ENCODE measurements around the gene XCR1. TPM values are rescaled to one million over a fixed set of nuclear protein-coding genes. Genes with fewer than 3 reads are reported as not detected.

XCR1 gene
- total and polyA plus RNA-seq, 2 experiments from 2014 or later = not detected

DNA sequence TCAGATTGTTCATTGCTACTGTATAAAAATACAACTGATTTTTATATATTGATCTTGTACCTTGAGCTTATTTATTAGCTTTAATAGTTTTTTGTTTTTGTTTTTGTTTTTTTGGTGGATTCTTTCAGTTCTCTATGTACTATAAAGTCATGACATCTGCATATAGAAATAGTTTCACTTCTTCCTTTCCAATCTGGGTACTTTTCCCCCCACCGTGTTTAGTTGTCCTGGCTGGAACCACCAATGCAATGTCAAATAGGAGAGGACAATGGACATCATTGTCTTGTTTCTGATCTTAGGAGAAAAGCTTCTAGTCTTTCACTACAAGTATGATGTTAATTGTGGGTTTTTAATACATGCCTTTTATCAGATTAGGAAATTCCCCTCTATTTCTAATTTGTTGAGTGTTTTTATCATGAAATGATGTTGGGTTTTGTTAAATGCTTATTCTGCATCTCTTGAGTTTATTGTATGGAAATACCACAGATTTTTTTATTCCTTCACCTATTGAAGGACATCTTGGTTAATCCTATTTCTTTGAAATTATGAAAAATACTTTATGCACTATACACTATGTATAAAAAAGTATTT, 2.8 kb upstream of the XCR1 start (continued):
- TF ChIP-seq, protein P1, sequence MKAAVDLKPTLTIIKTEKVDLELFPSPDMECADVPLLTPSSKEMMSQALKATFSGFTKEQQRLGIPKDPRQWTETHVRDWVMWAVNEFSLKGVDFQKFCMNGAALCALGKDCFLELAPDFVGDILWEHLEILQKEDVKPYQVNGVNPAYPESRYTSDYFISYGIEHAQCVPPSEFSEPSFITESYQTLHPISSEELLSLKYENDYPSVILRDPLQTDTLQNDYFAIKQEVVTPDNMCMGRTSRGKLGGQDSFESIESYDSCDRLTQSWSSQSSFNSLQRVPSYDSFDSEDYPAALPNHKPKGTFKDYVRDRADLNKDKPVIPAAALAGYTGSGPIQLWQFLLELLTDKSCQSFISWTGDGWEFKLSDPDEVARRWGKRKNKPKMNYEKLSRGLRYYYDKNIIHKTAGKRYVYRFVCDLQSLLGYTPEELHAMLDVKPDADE (IDR thresholded peaks at IDR 0.05) = no peak
- TF ChIP-seq POLR2AphosphoS5 (IDR thresholded peaks at IDR 0.05; ENCODE audit: low read depth) (no peak), NANOG (IDR thresholded peaks at IDR 0.05; ENCODE audit: borderline replicate concordance) (no peak)

DNA sequence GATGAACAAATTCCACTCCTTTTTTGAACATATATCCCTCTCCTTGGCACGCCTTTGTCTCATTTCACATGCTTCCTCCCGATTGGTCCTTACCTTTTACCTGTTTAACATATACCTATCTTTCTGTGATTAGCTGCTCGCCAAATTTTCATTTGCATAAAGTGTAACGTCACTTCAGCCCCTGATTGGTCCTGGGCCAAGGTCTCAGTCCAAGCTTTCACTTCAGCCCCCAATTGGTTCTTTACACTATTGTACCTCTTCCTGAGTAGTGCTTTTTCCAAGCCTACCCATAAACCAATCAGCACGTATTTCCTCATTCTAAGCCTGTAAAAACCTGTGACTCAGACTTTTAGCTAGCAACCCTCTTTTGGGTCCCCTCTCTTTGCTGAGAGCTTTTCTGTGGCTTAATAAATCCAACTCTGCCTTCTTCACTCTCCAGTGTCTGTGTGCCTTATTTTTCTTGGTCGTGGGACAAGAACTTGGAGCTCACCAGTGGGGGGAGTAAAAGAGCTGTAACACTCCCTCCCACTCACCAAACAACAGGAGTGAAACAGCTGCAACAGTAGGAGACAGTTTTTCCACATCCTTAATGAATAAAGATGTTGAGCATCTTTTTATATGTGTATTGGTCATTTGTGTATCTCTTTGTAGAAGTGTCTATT, 584 bp upstream of the XCR1 start:
- Histone ChIP-seq H3K27ac (ENCODE audit: low read depth) (no peak overlapping the region), H3K4me2 (no peak overlapping the region)
- TF ChIP-seq EZH2phosphoT487 (IDR thresholded peaks at IDR 0.05; ENCODE audit: unreplicated experiment) (no peak), ZNF331 (CRISPR knock-in tag; IDR thresholded peaks at IDR 0.05; ENCODE audit: low read depth) (no peak), NANOG (IDR thresholded peaks at IDR 0.05; ENCODE audit: borderline replicate concordance) (no peak), ZNF114 (CRISPR knock-in tag; IDR thresholded peaks at IDR 0.05) (no peak), CREB1 (CRISPR knock-in tag; IDR thresholded peaks at IDR 0.05; ENCODE audit: low read depth) (no peak), POLR2AphosphoS5 (IDR thresholded peaks at IDR 0.05; ENCODE audit: low read depth) (no peak), STAT1 (IDR thresholded peaks at IDR 0.05; ENCODE audit: unreplicated experiment) (no peak), EZH2 (IDR thresholded peaks at IDR 0.05; ENCODE audit: low read depth, unreplicated experiment) (no peak)
- TF ChIP-seq, protein P1 (IDR thresholded peaks at IDR 0.05) = no peak
- TF ChIP-seq, protein P2, sequence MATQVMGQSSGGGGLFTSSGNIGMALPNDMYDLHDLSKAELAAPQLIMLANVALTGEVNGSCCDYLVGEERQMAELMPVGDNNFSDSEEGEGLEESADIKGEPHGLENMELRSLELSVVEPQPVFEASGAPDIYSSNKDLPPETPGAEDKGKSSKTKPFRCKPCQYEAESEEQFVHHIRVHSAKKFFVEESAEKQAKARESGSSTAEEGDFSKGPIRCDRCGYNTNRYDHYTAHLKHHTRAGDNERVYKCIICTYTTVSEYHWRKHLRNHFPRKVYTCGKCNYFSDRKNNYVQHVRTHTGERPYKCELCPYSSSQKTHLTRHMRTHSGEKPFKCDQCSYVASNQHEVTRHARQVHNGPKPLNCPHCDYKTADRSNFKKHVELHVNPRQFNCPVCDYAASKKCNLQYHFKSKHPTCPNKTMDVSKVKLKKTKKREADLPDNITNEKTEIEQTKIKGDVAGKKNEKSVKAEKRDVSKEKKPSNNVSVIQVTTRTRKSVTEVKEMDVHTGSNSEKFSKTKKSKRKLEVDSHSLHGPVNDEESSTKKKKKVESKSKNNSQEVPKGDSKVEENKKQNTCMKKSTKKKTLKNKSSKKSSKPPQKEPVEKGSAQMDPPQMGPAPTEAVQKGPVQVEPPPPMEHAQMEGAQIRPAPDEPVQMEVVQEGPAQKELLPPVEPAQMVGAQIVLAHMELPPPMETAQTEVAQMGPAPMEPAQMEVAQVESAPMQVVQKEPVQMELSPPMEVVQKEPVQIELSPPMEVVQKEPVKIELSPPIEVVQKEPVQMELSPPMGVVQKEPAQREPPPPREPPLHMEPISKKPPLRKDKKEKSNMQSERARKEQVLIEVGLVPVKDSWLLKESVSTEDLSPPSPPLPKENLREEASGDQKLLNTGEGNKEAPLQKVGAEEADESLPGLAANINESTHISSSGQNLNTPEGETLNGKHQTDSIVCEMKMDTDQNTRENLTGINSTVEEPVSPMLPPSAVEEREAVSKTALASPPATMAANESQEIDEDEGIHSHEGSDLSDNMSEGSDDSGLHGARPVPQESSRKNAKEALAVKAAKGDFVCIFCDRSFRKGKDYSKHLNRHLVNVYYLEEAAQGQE (IDR thresholded peaks at IDR 0.05; ENCODE audit: unreplicated experiment) = no peak
- TF ChIP-seq, protein P3, sequence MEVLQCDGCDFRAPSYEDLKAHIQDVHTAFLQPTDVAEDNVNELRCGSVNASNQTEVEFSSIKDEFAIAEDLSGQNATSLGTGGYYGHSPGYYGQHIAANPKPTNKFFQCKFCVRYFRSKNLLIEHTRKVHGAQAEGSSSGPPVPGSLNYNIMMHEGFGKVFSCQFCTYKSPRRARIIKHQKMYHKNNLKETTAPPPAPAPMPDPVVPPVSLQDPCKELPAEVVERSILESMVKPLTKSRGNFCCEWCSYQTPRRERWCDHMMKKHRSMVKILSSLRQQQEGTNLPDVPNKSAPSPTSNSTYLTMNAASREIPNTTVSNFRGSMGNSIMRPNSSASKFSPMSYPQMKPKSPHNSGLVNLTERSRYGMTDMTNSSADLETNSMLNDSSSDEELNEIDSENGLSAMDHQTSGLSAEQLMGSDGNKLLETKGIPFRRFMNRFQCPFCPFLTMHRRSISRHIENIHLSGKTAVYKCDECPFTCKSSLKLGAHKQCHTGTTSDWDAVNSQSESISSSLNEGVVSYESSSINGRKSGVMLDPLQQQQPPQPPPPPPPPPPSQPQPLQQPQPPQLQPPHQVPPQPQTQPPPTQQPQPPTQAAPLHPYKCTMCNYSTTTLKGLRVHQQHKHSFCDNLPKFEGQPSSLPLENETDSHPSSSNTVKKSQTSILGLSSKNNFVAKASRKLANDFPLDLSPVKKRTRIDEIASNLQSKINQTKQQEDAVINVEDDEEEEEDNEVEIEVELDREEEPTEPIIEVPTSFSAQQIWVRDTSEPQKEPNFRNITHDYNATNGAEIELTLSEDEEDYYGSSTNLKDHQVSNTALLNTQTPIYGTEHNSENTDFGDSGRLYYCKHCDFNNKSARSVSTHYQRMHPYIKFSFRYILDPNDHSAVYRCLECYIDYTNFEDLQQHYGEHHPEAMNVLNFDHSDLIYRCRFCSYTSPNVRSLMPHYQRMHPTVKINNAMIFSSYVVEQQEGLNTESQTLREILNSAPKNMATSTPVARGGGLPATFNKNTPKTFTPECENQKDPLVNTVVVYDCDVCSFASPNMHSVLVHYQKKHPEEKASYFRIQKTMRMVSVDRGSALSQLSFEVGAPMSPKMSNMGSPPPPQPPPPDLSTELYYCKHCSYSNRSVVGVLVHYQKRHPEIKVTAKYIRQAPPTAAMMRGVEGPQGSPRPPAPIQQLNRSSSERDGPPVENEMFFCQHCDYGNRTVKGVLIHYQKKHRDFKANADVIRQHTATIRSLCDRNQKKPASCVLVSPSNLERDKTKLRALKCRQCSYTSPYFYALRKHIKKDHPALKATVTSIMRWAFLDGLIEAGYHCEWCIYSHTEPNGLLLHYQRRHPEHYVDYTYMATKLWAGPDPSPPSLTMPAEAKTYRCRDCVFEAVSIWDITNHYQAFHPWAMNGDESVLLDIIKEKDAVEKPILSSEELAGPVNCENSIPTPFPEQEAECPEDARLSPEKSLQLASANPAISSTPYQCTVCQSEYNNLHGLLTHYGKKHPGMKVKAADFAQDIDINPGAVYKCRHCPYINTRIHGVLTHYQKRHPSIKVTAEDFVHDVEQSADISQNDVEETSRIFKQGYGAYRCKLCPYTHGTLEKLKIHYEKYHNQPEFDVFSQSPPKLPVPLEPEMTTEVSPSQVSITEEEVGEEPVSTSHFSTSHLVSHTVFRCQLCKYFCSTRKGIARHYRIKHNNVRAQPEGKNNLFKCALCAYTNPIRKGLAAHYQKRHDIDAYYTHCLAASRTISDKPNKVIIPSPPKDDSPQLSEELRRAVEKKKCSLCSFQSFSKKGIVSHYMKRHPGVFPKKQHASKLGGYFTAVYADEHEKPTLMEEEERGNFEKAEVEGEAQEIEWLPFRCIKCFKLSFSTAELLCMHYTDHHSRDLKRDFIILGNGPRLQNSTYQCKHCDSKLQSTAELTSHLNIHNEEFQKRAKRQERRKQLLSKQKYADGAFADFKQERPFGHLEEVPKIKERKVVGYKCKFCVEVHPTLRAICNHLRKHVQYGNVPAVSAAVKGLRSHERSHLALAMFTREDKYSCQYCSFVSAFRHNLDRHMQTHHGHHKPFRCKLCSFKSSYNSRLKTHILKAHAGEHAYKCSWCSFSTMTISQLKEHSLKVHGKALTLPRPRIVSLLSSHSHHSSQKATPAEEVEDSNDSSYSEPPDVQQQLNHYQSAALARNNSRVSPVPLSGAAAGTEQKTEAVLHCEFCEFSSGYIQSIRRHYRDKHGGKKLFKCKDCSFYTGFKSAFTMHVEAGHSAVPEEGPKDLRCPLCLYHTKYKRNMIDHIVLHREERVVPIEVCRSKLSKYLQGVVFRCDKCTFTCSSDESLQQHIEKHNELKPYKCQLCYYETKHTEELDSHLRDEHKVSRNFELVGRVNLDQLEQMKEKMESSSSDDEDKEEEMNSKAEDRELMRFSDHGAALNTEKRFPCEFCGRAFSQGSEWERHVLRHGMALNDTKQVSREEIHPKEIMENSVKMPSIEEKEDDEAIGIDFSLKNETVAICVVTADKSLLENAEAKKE (CRISPR knock-in tag; IDR thresholded peaks at IDR 0.05) = no peak

More for the DNA sequence above, 584 bp upstream of the XCR1 start:
- Histone ChIP-seq H3K36me3 (ENCODE audit: insufficient read depth) (0 out of 2 replicates have a peak, but pooled peaks cover 8% of the 10 kb centered on the region), H3K79me2 (replicated peaks; ENCODE audit: insufficient read depth) (no peaks in the 10 kb centered on the region), H3K4me3 (no peak overlapping the region), H2AFZ (no peak overlapping the region), H3K9me2 (ENCODE audit: insufficient read depth) (no peaks in the 10 kb centered on the region), H3K27me3 (ENCODE audit: insufficient read depth) (no peaks in the 10 kb centered on the region), H3K4me1 (ENCODE audit: insufficient read depth) (no peaks in the 10 kb centered on the region), H3F3A (replicated peaks; ENCODE audit: low read depth) (no peaks in the 10 kb centered on the region), H4K20me1 (replicated peaks; ENCODE audit: insufficient read depth) (no peaks in the 10 kb centered on the region)
- H3K9me3 Mint-ChIP-seq = peaks cover 52% of the 10 kb centered on the region
- H3K4me1 Mint-ChIP-seq = no peaks in the 10 kb centered on the region
- H3K4me3 Mint-ChIP-seq = no peak overlapping the region
- no peaks in the 10 kb centered on the region for H3K27me3 Mint-ChIP-seq (ENCODE audit: insufficient read depth, low read depth, poor library complexity)
- H3K36me3 Mint-ChIP-seq (ENCODE audit: low read depth) = peaks cover 9% of the 10 kb centered on the region
- ATAC-seq = no peak
- no peak overlapping the region for H3K27ac Mint-ChIP-seq
- DNase-seq (ENCODE audit: low spot score) = peak; percentile 28
